ENCODE measurements around the gene TMEM178B. TPM values are rescaled to one million over a fixed set of nuclear protein-coding genes. Genes with fewer than 3 reads are reported as not detected.

TMEM178B gene
- total RNA-seq, 2 donors from 2014 or later: 0.92 to 0.95 TPM

DNA sequence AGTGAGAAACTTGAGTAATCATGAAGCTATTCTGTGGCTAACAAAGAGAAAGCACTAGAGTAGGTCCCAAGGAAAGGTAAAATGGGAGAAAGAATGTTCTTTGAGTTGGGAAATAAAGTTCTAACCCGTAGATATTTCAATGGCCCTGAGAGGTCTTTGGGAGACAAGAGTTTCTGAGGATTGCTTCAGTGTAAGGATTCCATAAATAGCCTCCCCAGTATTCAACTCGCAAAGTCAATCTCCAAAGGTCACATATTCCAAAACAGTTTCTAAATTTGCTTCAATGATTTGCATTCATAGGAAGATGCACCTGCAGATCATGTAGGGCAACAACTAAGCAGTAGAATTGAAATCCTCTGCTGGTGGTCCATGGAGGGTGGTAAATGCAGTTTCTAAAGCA is 238.5 kb downstream of the TMEM178B start:
- Histone ChIP-seq H3K27me3 (replicated peaks; ENCODE audit: insufficient read depth) (no peaks in the 10 kb centered on the region), H3K27ac (no peak overlapping the region), H3K4me1 (ENCODE audit: control insufficient read depth in 1 of 2, low read depth in 2 of 2) (no peaks in the 10 kb centered on the region), H3K9me3 (no peaks in the 10 kb centered on the region), H3K36me3 (no peaks in the 10 kb centered on the region), H3K4me3 (no peak overlapping the region)
- DNase-seq (ENCODE audit: low spot score): no peak
- TF ChIP-seq, protein P1, sequence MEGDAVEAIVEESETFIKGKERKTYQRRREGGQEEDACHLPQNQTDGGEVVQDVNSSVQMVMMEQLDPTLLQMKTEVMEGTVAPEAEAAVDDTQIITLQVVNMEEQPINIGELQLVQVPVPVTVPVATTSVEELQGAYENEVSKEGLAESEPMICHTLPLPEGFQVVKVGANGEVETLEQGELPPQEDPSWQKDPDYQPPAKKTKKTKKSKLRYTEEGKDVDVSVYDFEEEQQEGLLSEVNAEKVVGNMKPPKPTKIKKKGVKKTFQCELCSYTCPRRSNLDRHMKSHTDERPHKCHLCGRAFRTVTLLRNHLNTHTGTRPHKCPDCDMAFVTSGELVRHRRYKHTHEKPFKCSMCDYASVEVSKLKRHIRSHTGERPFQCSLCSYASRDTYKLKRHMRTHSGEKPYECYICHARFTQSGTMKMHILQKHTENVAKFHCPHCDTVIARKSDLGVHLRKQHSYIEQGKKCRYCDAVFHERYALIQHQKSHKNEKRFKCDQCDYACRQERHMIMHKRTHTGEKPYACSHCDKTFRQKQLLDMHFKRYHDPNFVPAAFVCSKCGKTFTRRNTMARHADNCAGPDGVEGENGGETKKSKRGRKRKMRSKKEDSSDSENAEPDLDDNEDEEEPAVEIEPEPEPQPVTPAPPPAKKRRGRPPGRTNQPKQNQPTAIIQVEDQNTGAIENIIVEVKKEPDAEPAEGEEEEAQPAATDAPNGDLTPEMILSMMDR (IDR thresholded peaks at IDR 0.05): no peak
- no peak for ATAC-seq (ENCODE audit: insufficient number of reproducible peaks, low FRiP score, low read depth)

DNA sequence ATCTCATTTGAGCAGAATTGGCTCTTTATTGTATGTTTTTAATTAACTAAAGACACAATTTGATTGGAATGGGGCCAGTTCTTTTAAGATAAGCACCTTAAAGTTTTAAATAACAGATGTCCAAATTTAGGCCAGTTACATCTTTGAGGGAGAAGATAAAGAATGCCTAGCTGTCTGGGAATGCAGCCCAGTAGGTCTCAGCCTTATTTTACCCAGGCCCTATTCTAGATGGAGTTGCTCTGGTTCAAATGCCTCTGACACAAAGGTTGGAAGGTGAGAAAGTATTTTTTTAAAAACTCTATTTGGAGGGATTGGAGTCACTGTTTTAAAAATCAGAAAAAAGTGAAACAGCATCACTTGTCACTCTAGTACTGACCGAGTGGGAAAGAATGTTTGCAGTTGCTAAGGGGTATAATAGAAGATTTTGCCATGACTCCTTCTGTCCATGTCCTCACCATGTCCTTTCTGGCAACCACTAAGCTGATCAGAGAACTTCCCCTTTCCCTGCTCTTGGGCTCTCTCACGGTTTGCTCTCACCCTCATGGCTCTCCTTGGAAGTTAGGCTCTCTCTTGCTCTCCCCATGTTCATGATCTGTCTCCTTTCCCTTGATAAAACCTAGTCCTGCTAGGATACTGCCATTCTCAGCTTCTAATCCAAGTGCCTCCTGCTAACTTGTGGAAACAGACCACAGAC is 239.1 kb downstream of the TMEM178B start:
- no peak overlapping the region for H3K4me3 ChIP-seq
- ATAC-seq (ENCODE audit: insufficient number of reproducible peaks, low FRiP score, low read depth) (no peak), DNase-seq (ENCODE audit: low spot score) (no peak)
- H3K4me1 ChIP-seq (ENCODE audit: control insufficient read depth in 1 of 2, low read depth in 2 of 2): no peaks in the 10 kb centered on the region
- no peaks in the 10 kb centered on the region for H3K9me3 ChIP-seq
- no peaks in the 10 kb centered on the region for H3K36me3 ChIP-seq
- no peak overlapping the region for H3K27ac ChIP-seq
- TF ChIP-seq, protein P1 (IDR thresholded peaks at IDR 0.05): no peak
- no peaks in the 10 kb centered on the region for H3K27me3 ChIP-seq (replicated peaks; ENCODE audit: insufficient read depth)

DNA sequence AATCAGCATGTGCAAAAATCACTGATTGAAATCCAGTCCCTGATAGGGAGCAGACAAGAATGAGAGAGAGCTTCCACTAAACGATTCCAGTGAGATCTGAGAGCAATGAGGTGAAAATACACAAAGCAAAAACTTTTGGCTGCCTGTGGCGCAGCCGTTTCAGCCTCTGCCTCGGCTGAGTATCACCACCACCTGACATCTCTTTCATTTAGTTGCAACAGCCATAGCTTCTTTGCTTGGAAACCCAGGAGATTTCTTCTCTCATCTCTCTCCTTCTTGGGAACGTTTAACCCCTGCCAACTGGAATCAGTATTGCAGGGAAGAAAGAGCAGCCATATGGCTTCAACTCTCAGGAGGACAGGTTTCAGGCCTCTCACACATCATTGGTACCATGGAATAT is 240.0 kb downstream of the TMEM178B start:
- H3K9me3 ChIP-seq: no peaks in the 10 kb centered on the region
- TF ChIP-seq, protein P1 (IDR thresholded peaks at IDR 0.05): no peak
- H3K27ac ChIP-seq: no peak overlapping the region
- no peak overlapping the region for H3K4me3 ChIP-seq
- H3K27me3 ChIP-seq (replicated peaks; ENCODE audit: insufficient read depth): no peaks in the 10 kb centered on the region
- H3K4me1 ChIP-seq (ENCODE audit: control insufficient read depth in 1 of 2, low read depth in 2 of 2): no peaks in the 10 kb centered on the region
- no peaks in the 10 kb centered on the region for H3K36me3 ChIP-seq
- DNase-seq (ENCODE audit: low spot score) (no peak), ATAC-seq (ENCODE audit: insufficient number of reproducible peaks, low FRiP score, low read depth) (no peak)

DNA sequence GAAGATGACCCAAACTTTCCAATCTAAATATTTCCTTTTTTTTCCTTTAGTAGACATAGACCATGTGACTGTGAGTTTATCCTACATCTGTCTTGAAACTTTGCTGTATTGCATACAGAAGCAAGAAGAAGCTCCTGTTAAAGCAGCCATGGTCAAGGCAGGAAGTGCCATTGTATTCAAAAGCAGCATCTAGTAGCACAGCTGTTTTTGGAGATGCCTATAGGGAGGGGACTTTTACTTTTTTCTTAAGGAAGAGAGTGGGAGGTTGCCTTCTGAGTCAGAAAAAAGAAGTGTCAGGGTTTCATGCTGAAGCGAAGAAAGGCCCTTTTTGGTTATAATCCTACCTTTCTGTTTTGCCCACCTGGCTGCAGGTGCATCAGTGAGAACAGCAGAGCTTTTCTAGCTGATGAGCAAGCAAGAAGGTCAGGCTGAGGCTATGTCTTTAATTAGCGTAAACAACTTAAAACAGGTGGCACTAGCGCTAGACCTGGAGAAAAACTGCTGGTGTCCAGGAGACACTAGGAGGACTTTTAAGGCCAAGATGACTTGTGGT is 243.2 kb downstream of the TMEM178B start:
- ATAC-seq (ENCODE audit: insufficient number of reproducible peaks, low FRiP score, low read depth): no peak
- Histone ChIP-seq H3K4me1 (ENCODE audit: control insufficient read depth in 1 of 2, low read depth in 2 of 2) (no peaks in the 10 kb centered on the region), H3K27ac (no peak overlapping the region), H3K27me3 (replicated peaks; ENCODE audit: insufficient read depth) (no peaks in the 10 kb centered on the region), H3K36me3 (no peaks in the 10 kb centered on the region), H3K4me3 (no peak overlapping the region), H3K9me3 (no peaks in the 10 kb centered on the region)
- DNase-seq (ENCODE audit: low spot score): no peak
- TF ChIP-seq, protein P1 (IDR thresholded peaks at IDR 0.05): no peak

DNA sequence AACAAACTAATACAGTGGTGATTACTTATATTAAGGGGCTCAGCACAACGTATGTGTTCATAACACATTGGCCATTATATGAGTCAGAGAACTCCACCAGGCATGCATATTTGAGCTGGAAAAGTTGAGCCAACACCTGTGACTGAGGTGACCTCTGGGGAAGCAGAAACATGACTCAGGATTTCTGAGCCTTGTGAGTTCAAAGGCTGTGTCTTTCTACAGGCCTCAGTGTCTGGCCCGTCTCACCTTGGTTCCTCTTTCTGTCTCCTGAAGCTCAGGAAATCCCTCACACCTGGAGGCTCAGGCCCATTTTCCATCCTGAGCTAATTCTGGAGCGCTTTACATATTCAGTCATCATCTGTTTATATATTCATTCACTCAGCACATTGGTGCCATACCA is 246.4 kb downstream of the TMEM178B start:
- H3K9me3 ChIP-seq: no peaks in the 10 kb centered on the region
- H3K4me3 ChIP-seq: no peak overlapping the region
- no peaks in the 10 kb centered on the region for H3K27me3 ChIP-seq (replicated peaks; ENCODE audit: insufficient read depth)
- TF ChIP-seq, protein P1 (IDR thresholded peaks at IDR 0.05): no peak
- H3K4me1 ChIP-seq (ENCODE audit: control insufficient read depth in 1 of 2, low read depth in 2 of 2): no peaks in the 10 kb centered on the region
- ATAC-seq (ENCODE audit: insufficient number of reproducible peaks, low FRiP score, low read depth) (no peak), DNase-seq (ENCODE audit: low spot score) (no peak)
- H3K27ac ChIP-seq: no peak overlapping the region
- no peaks in the 10 kb centered on the region for H3K36me3 ChIP-seq
